ENCODE measurements around the gene INTS11.

INTS11 gene

DNA sequence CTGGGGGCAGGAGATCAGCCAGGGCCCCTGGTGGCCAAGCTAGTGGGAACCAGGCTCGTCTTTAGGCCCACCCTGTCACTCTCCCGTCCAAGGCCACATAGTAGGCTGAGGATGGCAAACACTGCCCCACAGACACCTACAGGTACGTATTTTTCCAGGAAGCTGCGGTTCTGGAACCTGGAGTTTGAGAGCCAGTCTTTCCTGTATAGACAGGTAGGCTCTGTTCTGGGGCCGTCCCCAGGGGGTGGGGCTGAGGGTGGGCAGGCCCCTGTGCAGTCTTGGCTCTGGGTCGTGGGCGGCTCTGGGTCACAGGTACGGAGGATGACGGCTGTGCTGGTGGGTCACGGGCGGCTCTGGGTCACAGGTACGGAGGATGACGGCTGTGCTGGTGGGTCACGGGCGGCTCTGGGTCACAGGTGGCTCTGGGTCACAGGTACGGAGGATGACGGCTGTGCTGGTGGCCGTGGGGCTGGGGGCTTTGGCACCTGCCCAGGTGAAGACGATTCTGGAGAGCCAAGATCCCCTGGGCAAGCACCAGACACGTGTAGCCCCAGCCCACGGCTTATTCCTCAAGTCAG lies 13.9 kb downstream of the INTS11 start:
- DNase-seq = no peak

DNA sequence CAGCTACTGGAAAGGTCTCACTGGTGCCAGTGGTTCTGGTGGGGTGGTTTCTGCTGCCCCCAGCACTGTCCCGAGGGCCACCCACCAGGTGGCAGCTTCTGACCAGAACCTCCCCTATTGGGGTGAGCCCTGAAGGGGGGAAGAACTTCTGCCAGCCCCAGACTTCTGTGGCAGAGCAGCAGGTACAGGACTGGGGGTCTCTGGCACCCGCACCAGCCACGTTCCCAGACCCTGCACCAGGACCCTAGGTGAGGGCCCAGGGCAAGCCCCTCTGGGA lies 14.4 kb downstream of the INTS11 start:
- no peak for DNase-seq

DNA sequence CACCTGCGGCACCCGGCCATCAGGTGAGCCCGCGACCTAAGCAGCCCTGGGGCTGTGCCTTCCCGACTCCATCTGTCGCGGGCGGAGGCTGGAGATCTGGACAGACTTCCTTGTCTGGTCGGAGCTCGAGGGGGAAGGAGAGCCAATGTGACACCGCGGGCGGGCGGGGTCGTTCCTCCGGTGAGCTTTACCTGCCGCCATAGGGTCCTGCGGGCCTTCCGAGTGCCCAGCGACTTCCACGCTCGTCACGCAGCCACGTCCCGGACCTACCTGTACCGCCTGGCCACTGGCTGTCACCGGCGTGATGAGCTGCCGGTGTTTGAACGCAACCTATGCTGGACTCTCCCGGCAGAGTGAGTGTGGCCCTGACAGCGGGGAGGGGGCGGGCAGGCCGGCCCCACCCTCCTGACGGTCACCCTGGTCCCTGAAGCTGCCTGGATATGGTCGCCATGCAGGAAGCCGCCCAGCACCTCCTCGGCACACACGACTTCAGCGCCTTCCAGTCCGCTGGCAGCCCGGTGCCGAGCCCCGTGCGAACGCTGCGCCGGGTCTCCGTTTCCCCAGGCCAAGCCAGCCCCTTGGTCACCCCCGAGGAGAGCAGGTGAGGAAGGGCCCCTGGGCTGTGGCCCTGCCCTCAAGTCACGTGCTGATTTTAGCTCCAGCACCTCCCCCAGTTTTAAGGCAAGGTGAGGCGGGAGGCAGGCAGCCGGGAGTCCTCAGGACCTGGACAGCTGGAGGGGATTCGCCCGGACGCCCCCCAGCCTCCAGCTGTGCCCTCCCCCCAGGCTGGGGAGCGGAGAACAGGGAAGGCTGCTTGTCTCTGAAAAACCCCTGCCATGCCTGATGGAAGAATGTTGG lies 15.0 kb downstream of the INTS11 start:
- DNase-seq = no peak

GRCh38 chr1:1308756-1309250 lies 15.7 kb downstream of the INTS11 start:
- no peak for DNase-seq

DNA sequence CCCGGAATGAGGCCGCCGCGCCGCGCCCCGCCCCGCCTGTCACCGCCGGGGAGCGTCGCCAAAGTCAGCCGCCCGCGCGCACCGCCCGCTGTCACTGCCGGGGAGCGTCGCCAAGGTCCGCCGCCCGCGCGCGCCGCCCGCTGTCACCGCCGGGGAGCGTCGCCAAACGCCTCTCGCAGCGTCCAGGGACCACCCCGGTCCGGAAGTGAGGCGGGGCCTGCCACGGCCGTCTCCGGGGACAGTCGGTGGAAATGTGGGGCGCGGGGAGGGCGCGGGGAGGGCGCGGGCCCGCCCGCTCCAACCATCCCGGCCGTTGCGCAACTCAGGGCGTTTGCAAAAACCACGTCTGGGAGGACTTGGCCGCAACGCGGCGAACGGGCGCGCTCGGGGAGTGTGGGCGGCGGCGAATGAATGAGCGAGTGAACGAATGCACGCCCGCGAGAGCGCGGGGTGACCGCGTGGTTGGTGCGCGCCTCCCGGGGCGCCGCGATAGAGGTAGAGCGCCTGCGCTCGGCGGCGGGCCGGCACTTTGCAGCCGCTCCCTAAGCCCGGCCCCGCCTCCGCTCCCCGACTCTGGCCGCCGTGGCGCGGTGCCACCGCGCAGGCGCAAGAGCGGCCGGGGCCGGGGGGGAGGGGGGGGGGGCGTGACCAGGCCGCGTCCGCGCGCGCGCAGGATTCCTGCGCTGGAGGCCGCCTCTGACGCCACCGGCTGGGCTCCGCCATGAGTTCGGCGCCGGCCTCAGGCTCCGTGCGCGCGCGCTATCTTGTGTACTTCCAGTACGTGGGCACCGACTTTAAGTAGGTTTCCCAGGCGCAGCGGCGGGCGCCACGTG lies 16.3 kb downstream of the INTS11 start, which contains the start of the genes ACAP3 and PUSL1:
ACAP3 (minus strand) TSS at position 8 of the 833 bp plus-strand sequence. CDS start 115 bp downstream, outside the sequence.
PUSL1 (plus strand) TSS at position 675 of the 833 bp plus-strand sequence; CDS start at position 722, 47 bp downstream.
- DNase-seq = peak; percentile 89

GRCh38 chr1:1307261-1307922 lies 17.1 kb downstream of the INTS11 start:
- no peak for DNase-seq

DNA sequence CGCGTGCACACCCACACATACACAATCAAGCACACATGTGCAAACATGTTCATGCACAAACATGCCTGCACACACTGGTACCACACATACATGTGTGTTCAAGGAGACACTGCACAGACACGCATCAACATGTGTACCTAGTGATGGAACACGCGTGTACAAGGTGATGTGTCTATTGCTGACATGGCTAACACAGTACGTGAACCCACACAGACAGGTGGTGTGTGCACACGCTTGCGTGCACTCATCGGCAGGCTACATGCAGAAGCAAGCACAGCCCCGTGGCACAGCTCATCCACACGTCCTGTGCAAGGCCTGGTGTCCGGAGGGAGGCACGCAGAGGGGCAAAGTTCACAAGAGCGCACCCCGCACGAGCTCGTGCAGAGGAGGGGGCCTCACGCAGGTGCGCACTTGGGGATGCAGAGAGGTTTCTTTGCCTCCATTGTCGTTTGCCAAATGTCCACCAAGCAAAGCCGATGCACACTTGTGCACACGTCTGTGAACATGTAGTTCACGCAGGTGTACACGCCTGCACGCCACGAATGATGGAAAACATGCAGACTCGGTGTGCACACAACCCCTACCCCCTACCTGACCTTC lies 17.7 kb downstream of the INTS11 start:
- DNase-seq = no peak

DNA sequence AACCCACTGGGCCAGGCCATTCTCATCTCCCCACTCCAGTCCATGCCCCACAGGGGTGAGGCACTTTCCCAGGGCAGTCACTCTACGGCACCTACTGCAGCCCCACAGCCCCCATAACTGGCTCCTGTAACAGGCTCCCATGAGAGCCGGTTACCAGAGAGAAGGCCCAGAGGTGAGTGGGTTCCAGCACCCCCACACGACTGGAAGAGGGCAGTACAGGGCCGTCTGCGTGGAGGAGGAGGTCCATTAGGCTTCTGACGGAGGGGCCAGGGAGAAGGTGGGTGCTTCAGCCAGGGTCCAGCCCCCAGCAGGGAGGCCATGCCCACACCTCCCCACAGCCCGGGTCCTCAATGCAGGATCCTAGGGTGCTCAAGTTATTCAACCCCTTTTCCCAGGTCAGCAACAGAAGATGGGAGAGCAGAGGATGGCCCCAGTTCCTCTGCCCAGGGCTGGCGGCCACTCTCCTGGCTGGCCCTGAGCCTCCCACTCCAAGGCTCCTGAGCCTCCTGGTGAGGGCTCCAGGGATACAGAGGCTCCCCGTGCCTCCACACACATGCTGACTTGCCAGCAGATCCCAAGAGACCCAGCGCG lies 18.3 kb downstream of the INTS11 start:
- no peak for DNase-seq

- DNase-seq = peak; percentile 60
These were observed 19.0 kb downstream of the INTS11 start for GRCh38 chr1:1305300-1306069.

GRCh38 chr1:1304331-1305299 lies 19.8 kb downstream of the INTS11 start:
- no peak for DNase-seq

- no peak for DNase-seq
These were observed 20.7 kb downstream of the INTS11 start for GRCh38 chr1:1303736-1304135.

- no peak for DNase-seq
These were observed 21.4 kb downstream of the INTS11 start for GRCh38 chr1:1302951-1303509.

DNA sequence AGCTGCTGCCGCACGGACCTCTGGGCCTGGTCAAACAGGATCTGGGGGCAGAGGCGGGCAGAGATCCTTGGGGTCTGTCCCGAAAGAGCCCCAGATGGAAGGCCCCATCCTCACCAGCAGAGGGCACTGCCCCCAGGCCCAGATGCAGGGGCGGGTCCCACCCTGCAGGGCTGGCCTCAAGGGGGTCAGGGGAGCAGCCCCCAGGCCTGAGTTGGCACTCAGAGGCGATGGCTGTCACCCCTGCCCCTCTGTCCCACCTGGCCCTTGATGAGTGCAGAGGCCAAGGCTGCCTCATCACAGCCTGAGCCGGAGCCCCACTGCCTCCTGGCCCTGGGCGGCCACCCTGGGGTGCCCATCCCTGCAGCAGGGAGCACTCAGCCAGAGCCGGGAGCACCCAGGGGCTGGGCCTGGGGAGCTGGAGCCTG lies 22.4 kb downstream of the INTS11 start:
- DNase-seq = no peak

- no peak for DNase-seq
These were observed 24.1 kb downstream of the INTS11 start for GRCh38 chr1:1300352-1300739.

DNA sequence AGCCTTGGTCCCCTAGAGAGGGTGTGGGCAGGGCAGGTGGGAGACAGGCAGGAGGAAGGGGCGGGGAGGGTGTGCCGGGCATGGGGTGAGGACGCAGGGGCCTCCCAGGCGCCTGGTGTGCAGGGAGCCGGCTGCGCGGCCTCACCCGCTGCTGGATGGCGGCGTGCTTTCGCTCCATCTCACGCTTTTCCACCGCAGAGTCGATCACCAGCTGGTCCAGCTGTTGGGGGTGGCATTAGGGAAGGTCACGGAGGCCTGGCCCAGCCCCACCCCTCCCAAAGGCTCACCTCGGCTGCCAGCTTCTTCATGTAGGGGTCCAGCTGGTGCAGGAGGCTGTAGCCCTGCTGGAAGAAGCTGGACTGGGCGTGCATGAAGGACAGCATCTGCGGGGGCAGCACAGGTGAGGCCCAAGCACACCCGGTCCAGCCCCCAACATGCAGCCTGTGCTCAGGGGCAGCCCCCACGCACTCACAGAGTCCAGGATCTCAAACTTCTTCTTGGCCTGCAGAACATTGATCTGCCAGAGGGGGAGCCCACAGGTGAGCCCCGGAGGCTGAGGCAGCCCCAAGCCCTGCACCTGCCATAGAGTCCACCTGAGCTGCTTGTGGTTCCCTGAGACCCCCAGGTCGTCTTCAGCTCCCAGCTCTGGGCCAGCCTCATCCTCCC lies 24.6 kb downstream of the INTS11 start:
- DNase-seq = no peak

GRCh38 chr1:1298861-1299685 lies 25.4 kb downstream of the INTS11 start:
- DNase-seq = no peak

DNA sequence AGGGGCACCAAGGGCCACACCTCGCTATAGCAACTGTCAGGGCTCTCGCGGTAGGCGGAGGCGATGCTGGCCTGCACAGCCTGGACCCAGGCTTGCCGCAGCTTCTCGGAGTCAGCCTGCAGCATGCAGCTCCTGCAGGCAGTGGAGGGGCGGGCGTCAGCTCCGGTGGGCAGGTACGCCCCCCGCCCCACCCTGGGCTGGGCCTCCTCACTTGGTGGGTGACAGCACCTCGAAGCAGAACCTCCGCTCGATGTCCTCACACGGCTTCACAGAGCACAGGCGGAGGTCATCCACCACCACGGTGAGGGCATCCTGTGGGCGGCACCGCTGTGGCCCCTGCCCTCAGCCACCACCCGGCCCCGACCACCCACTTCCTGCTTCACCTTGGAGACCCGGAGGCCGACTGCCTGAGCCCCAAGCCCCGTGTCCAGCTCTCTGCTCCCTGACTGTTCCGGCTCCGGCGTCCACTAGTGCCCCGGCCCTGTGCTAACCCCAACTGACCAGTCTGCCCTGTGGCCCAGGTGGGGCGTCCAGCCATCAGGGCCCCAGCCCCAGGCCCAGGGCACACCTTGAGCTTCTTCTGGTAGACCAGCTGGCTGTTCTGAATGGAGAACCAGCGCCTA lies 26.5 kb downstream of the INTS11 start:
- no peak for DNase-seq

Data from MV-4-11 (cell line).